SU-DHL-6 (cell line): ENCODE measurements around the gene BTBD9.

ENCODE experiments used
- H2AFZ ChIP-seq: fragments of 200-600 bp; sonication (generic); 2 replicates; pipeline ENCODE4 v1.6.1; 2014; ENCODE audit warnings: low read depth, mild to moderate bottlenecking, moderate library complexity, mixed read lengths, antibody characterized with exemption, low read length; ENCODE audit not compliant: severe bottlenecking
- H3F3A ChIP-seq: fragments of 200-600 bp; shearing (Covaris generic); 2 replicates; pipeline ENCODE4 v1.6.0; 2016; ENCODE audit warnings: antibody characterized with exemption, mild to moderate bottlenecking; ENCODE audit not compliant: insufficient read depth
- H3K27ac ChIP-seq: fragments of 200-600 bp; sonication (generic); 2 replicates; pipeline ENCODE4 v1.5.1; 2016; ENCODE audit warnings: low read depth, mild to moderate bottlenecking, low read length, moderate library complexity, mixed read lengths
- H3K27me3 ChIP-seq: fragments of 200-600 bp; sonication (generic), shearing (Covaris generic); 2 replicates; pipeline ENCODE4 v1.6.0; 2014; ENCODE audit warnings: mild to moderate bottlenecking, low read length
- H3K36me3 ChIP-seq: fragments of 200-600 bp; sonication (generic); 2 replicates; pipeline ENCODE4 v1.6.1; 2014; ENCODE audit warnings: mild to moderate bottlenecking, low read length, mixed read lengths
- H3K4me2 ChIP-seq: fragments of 300-600, 200-600 bp; shearing (Covaris generic), sonication (generic); 2 replicates; pipeline ENCODE4 v1.6.0; 2014; ENCODE audit warnings: low read length, low read depth, mild to moderate bottlenecking; ENCODE audit not compliant: poor library complexity, severe bottlenecking
- H3K4me3 ChIP-seq: fragments of 200-600 bp; sonication (generic); 2 replicates; pipeline ENCODE4 v1.5.1; 2014; ENCODE audit warnings: antibody characterized with exemption, low read length, mild to moderate bottlenecking, mixed read lengths; ENCODE audit not compliant: insufficient read depth, poor library complexity, severe bottlenecking
- H3K79me2 ChIP-seq: fragments of 200-600 bp; sonication (generic); 2 replicates; pipeline ENCODE4 v1.6.1; 2014; ENCODE audit warnings: mild to moderate bottlenecking, low read length, moderate library complexity; ENCODE audit not compliant: insufficient read depth
- H3K9ac ChIP-seq: fragments of 200-600 bp; sonication (generic); 2 replicates; pipeline ENCODE4 v1.7.0; 2014; ENCODE audit warnings: mild to moderate bottlenecking, low read length
- H3K9me2 ChIP-seq: fragments of 200-600 bp; sonication (generic); replicated peaks from 2 replicates; pipeline ENCODE4 v1.6.1; 2014; ENCODE audit warnings: low read length; ENCODE audit not compliant: insufficient read depth
- H3K9me3 ChIP-seq: fragments of 200-600 bp; sonication (generic); 2 replicates; pipeline ENCODE4 v1.6.1; 2014; ENCODE audit warnings: low read length, mixed read lengths; ENCODE audit not compliant: insufficient read depth
- H4K20me1 ChIP-seq: fragments of 200-600 bp; sonication (generic); 2 replicates; pipeline ENCODE4 v1.6.1; 2014; ENCODE audit warnings: low read depth, mild to moderate bottlenecking, antibody characterized with exemption, low read length, moderate library complexity, mixed read lengths
- EZH2phosphoT487 ChIP-seq: fragments of 200-600 bp; sonication (generic), shearing (Covaris generic); conservative IDR thresholded peaks from 2 replicates; pipeline ENCODE4 v1.6.1; 2018; ENCODE audit warnings: mild to moderate bottlenecking, antibody characterized with exemption, low read length, moderate library complexity, mixed read lengths
- TF ChIP-seq, protein P1 (sequence below): fragments of 200-600 bp; sonication (generic); IDR thresholded peaks from one replicate; pipeline ENCODE4 v1.5.1; 2017; ENCODE audit warnings: antibody characterized with exemption, mild to moderate bottlenecking, low read length, moderate library complexity; ENCODE audit not compliant: insufficient read depth, poor library complexity, severe bottlenecking

Gene BTBD9

DNA sequence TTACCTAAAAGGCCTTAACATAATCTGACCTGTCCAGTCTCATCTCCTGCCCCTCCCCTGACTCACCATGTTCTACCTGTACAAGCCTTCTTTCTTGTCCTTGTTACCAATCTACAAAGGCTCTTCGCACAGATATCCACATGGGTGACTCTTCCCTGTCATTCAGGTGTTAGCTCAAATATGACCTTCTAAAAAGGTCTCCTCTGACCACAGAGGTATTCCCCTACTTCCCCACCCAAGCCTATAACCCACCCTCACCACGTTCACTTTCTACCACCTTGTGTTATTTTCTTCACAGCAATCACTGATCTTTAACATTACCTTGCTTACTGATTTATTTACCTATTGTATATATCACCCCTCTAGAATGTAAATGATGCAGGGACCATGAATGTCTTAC lies 96.7 kb downstream of the BTBD9 start:
- no peaks in the 10 kb centered on the region for H3F3A ChIP-seq
- H4K20me1 ChIP-seq = no peaks in the 10 kb centered on the region
- H3K9ac ChIP-seq = no peak overlapping the region
- H3K4me3 ChIP-seq = no peak overlapping the region
- H3K36me3 ChIP-seq = no peaks in the 10 kb centered on the region
- no peaks in the 10 kb centered on the region for H3K27me3 ChIP-seq
- TF ChIP-seq EZH2phosphoT487 = no peak
- TF ChIP-seq, protein P1, sequence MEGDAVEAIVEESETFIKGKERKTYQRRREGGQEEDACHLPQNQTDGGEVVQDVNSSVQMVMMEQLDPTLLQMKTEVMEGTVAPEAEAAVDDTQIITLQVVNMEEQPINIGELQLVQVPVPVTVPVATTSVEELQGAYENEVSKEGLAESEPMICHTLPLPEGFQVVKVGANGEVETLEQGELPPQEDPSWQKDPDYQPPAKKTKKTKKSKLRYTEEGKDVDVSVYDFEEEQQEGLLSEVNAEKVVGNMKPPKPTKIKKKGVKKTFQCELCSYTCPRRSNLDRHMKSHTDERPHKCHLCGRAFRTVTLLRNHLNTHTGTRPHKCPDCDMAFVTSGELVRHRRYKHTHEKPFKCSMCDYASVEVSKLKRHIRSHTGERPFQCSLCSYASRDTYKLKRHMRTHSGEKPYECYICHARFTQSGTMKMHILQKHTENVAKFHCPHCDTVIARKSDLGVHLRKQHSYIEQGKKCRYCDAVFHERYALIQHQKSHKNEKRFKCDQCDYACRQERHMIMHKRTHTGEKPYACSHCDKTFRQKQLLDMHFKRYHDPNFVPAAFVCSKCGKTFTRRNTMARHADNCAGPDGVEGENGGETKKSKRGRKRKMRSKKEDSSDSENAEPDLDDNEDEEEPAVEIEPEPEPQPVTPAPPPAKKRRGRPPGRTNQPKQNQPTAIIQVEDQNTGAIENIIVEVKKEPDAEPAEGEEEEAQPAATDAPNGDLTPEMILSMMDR = no peak
- H3K4me2 ChIP-seq = no peak overlapping the region
- H3K27ac ChIP-seq = no peak overlapping the region
- no peaks in the 10 kb centered on the region for H3K9me3 ChIP-seq
- no peak overlapping the region for H2AFZ ChIP-seq
- H3K9me2 ChIP-seq = no peaks in the 10 kb centered on the region
- no peaks in the 10 kb centered on the region for H3K79me2 ChIP-seq

DNA sequence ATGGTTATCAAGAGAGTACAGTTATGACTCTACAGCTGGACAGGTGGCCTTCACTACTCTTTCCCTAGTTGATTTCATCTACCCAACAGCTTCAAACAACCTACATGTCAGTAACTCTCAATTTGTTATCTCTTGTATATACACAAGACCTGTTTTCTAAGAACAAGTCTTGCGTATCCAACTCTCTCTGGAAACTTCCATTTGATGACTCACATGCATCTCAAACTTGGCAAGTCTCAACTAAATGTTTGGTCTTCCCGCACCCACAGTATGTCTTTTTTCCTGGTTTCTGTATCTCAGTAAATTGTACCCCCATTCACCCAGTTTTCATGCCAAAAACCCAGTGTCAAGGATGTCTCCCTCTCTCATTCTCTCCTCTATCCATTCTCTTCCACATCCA lies 97.7 kb downstream of the BTBD9 start:
- no peak overlapping the region for H3K4me2 ChIP-seq
- H2AFZ ChIP-seq = no peak overlapping the region
- H3K9me3 ChIP-seq = no peaks in the 10 kb centered on the region
- no peaks in the 10 kb centered on the region for H3F3A ChIP-seq
- TF ChIP-seq, protein P1 = no peak
- TF ChIP-seq EZH2phosphoT487 = no peak
- no peaks in the 10 kb centered on the region for H4K20me1 ChIP-seq
- no peak overlapping the region for H3K4me3 ChIP-seq
- no peak overlapping the region for H3K27ac ChIP-seq
- no peaks in the 10 kb centered on the region for H3K79me2 ChIP-seq
- no peaks in the 10 kb centered on the region for H3K9me2 ChIP-seq
- no peaks in the 10 kb centered on the region for H3K27me3 ChIP-seq
- no peak overlapping the region for H3K9ac ChIP-seq
- no peaks in the 10 kb centered on the region for H3K36me3 ChIP-seq

DNA sequence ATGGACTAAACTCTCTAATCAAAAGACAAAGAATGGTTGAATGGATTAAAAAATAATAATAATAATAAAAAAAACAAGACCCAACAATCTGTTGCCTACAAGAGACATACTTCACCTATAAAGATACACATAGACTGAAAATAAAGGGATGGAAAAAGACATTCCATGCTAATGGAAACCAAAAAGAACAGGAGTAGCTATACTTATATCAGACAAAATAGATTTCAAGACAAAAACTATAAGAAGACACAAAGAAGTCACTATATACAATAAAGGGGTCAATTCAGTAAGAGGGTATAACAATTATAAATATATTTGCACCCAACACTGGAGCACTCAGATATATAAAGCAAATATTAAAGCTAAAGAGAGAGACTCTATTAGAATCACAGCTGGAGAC lies 106.7 kb downstream of the BTBD9 start:
- TF ChIP-seq, protein P1 = no peak
- TF ChIP-seq EZH2phosphoT487 = no peak

DNA sequence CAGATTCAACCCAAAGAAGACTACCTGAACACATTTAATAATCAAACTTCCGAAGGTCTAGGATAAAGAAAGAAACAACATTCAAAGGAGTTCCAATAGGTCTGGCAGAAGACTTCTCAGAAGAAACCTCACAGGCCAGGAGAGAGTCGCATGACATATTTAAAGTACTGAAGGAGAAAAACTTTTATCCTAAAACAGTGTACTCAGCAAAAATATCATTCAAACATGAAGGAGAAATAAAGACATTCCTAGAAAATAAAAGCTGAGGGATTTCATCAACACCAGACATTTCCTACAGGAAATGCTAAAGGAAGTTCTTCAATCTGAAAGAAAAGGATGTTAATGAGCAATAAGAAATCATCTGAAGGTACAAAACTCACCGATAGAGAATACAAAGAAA lies 108.6 kb downstream of the BTBD9 start:
- peaks cover 3% of the 10 kb centered on the region; the same call in 1 of the 2 replicates for H3K9me3 ChIP-seq

More for the DNA sequence above, 106.7 kb downstream of the BTBD9 start:
- Histone ChIP-seq H3K9me2 (no peaks in the 10 kb centered on the region), H3F3A (no peaks in the 10 kb centered on the region), H3K79me2 (no peaks in the 10 kb centered on the region), H4K20me1 (no peaks in the 10 kb centered on the region), H3K4me3 (no peak overlapping the region), H3K27ac (no peak overlapping the region), H3K27me3 (no peaks in the 10 kb centered on the region), H2AFZ (no peak overlapping the region), H3K36me3 (no peaks in the 10 kb centered on the region), H3K4me2 (no peak overlapping the region), H3K9me3 (no peaks in the 10 kb centered on the region), H3K9ac (no peak overlapping the region)

More for the DNA sequence above, 108.6 kb downstream of the BTBD9 start:
- no peaks in the 10 kb centered on the region for H3K9me2 ChIP-seq
- H3K27ac ChIP-seq = no peak overlapping the region
- H3K4me2 ChIP-seq = no peak overlapping the region
- no peaks in the 10 kb centered on the region for H3F3A ChIP-seq
- no peaks in the 10 kb centered on the region for H3K36me3 ChIP-seq
- no peaks in the 10 kb centered on the region for H4K20me1 ChIP-seq
- no peak overlapping the region for H3K4me3 ChIP-seq
- H2AFZ ChIP-seq = no peak overlapping the region
- no peaks in the 10 kb centered on the region for H3K79me2 ChIP-seq
- TF ChIP-seq EZH2phosphoT487 = no peak
- TF ChIP-seq, protein P1 = no peak
- H3K27me3 ChIP-seq = no peaks in the 10 kb centered on the region
- H3K9ac ChIP-seq = no peak overlapping the region
